ENCODE data around the gene DNAH2.

DNAH2 gene

GRCh38 chr17:7677388-7678067 is 40.0 kb upstream of the DNAH2 start:
- TF ChIP-seq TARDBP (IDR thresholded peaks at IDR 0.05): no peak
- TF ChIP-seq, protein P1, sequence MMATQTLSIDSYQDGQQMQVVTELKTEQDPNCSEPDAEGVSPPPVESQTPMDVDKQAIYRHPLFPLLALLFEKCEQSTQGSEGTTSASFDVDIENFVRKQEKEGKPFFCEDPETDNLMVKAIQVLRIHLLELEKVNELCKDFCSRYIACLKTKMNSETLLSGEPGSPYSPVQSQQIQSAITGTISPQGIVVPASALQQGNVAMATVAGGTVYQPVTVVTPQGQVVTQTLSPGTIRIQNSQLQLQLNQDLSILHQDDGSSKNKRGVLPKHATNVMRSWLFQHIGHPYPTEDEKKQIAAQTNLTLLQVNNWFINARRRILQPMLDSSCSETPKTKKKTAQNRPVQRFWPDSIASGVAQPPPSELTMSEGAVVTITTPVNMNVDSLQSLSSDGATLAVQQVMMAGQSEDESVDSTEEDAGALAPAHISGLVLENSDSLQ (IDR thresholded peaks at IDR 0.05): no peak
- no peak for TF ChIP-seq ELF4 (IDR thresholded peaks at IDR 0.05)
- no peak for TF ChIP-seq BHLHE40 (IDR thresholded peaks at IDR 0.05; ENCODE audit: borderline replicate concordance)
- no peak for TF ChIP-seq ZNF384 (IDR thresholded peaks at IDR 0.05)
- TF ChIP-seq SUZ12 (IDR thresholded peaks at IDR 0.05): no peak
- TF ChIP-seq FOXK2 (IDR thresholded peaks at IDR 0.05): no peak
- no peak for TF ChIP-seq LEF1 (IDR thresholded peaks at IDR 0.05; ENCODE audit: borderline replicate concordance)
- TF ChIP-seq CTBP1 (IDR thresholded peaks at IDR 0.05; ENCODE audit: borderline replicate concordance): no peak
- no peak for TF ChIP-seq L3MBTL2 (conservative IDR thresholded peaks at IDR 0.05)
- no peak for TF ChIP-seq FOXA1 (IDR thresholded peaks at IDR 0.05)
- TF ChIP-seq SP1 (IDR thresholded peaks at IDR 0.05): no peak
- no peak for TF ChIP-seq NFRKB (IDR thresholded peaks at IDR 0.05)
- TF ChIP-seq FOXM1 (IDR thresholded peaks at IDR 0.05; ENCODE audit: borderline replicate concordance): no peak
- no peak for TF ChIP-seq ARNT (IDR thresholded peaks at IDR 0.05)
- no peak for TF ChIP-seq HDGF (IDR thresholded peaks at IDR 0.05; ENCODE audit: borderline replicate concordance)
- ChIA-PET POLR2A (interaction anchor here (0.6 to 1.8 kb wide), 2 partner anchors 10 to 263 kb away, joined by 3 to 7 read pairs; partner anchors contain the start of genes TP53 and WRAP53), CTCF (no interaction called here)
- no peak for DNase-seq (ENCODE audit: extremely low spot score)

DNA sequence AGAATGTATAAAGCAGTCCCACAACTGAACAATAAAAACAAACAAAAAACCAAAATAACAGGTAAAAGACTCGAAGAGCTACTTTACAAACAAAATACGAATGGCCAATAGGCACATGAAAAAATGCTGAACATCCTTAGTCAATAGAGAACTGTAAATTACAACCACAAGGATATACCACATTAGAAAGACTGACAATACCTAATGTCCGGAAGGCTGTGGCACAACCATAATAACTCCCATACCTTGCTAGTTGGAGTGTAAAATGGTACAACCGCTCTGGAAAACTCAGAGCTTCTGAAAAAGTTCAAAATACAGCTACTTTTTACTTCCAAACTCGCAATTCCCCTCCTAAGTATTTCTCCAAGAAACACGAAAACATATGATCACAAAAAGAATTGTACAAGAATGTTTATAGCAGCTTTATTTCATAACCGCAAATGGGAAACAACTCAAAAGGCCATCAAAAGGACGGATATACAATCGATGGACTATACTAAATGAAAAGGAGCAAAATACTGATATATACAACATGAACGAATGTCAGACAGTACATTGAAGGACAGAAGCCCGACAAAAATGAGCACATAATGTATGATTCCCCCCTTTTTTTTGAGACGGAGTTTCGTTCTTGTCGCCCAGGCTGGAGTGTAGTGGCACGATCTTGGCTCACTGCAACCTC is 32.6 kb upstream of the DNAH2 start:
- CTCF ChIA-PET: interaction anchor here (0.5 kb wide), 1 partner anchor 105 kb away, joined by 4 read pairs; the partner anchor contains the start of gene CD68
- POLR2A ChIA-PET: interaction anchor here (1.7 to 7.9 kb wide), 7 partner anchors 14 to 281 kb away, joined by 4 to 236 read pairs (median 23); partner anchors contain the start of genes ATP1B2, MPDU1, SAT2 and SHBG
- no peak for TF ChIP-seq L3MBTL2 (conservative IDR thresholded peaks at IDR 0.05)

DNA sequence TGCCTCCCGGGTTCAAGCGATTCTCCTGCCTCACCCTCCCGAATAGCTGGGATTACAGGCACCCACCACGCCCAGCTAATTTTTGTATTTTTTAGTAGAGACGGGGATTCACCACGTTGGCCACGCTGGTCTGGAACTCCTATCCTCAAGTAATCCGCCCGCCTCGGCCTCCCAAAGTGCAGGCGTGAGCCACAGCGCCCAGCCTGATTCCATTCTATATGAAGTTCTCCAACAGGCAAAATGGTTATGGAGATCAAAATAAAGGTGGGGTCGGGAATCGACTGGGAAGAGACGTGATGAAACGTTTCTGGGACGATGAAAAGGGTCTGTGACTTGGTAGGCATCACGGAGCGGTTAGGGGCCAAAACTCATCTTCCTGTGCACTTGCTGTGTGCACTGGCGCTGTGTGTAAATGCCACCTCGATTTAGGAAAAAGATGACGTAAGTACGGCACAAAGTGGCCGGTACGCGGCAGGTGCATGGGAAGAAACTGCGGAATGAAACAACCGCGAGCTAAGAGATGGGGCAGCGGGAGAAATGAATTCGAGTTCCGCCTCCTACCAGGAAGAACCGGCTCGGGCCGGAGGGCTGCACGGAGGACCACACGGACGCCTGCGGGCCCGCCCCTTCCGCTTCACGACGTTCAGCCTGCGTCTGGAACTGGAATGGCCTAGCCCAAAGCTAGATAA is 31.9 kb upstream of the DNAH2 start:
- DNase-seq (ENCODE audit: extremely low spot score): peak; percentile 84
- POLR2A ChIA-PET: interaction anchor here (0.6 to 7.9 kb wide), 25 partner anchors 11 to 356 kb away, joined by 3 to 236 read pairs (median 10); partner anchors contain the start of genes ATP1B2, DNAH2, EFNB3 and FXR2
- CTCF ChIA-PET: interaction anchor here (0.5 to 6.0 kb wide), 4 partner anchors 13 to 52 kb away, joined by 3 to 81 read pairs (median 3); partner anchors contain the start of gene SHBG

More for the DNA sequence above, 32.6 kb upstream of the DNAH2 start:
- no peak for DNase-seq (ENCODE audit: extremely low spot score)

GRCh38 chr17:7686222-7687071 is 31.1 kb upstream of the DNAH2 start:
- DNase-seq (ENCODE audit: extremely low spot score): peak; percentile 72
- CTCF ChIA-PET: interaction anchor here (0.5 to 6.0 kb wide), 10 partner anchors 12 to 106 kb away, joined by 3 to 81 read pairs (median 4); partner anchors contain the start of genes DNAH2, EFNB3, SAT2 and SHBG
- POLR2A ChIA-PET: interaction anchor here (0.6 to 7.9 kb wide), 34 partner anchors 11 to 472 kb away, joined by 3 to 236 read pairs (median 8); partner anchors contain the start of genes ATP1B2, CD68, DNAH2 and EFNB3
- peak; percentile 19; the same call in 1 of the 2 replicates for TF ChIP-seq NFRKB (IDR thresholded peaks at IDR 0.05)
- TF ChIP-seq BHLHE40 (IDR thresholded peaks at IDR 0.05; ENCODE audit: borderline replicate concordance): peak; percentile 98
- TF ChIP-seq HDGF (IDR thresholded peaks at IDR 0.05; ENCODE audit: borderline replicate concordance): no peak
- TF ChIP-seq CTBP1 (IDR thresholded peaks at IDR 0.05; ENCODE audit: borderline replicate concordance): no peak
- peak; percentile 93 for TF ChIP-seq ELF4 (IDR thresholded peaks at IDR 0.05)
- TF ChIP-seq SP1 (IDR thresholded peaks at IDR 0.05): peak; percentile 4; the same call in 1 of the 2 replicates
- TF ChIP-seq ARNT (IDR thresholded peaks at IDR 0.05): no peak

More for the DNA sequence above, 31.9 kb upstream of the DNAH2 start:
- TF ChIP-seq, protein P1 (IDR thresholded peaks at IDR 0.05): no peak
- no peak for TF ChIP-seq ARNT (IDR thresholded peaks at IDR 0.05)
- 0 out of 2 replicates have a peak, but pooled peaks have one; percentile 21 for TF ChIP-seq CTBP1 (IDR thresholded peaks at IDR 0.05; ENCODE audit: borderline replicate concordance)
- peak; percentile 55 for TF ChIP-seq L3MBTL2 (conservative IDR thresholded peaks at IDR 0.05)
- no peak for TF ChIP-seq FOXM1 (IDR thresholded peaks at IDR 0.05; ENCODE audit: borderline replicate concordance)

GRCh38 chr17:7687072-7687907 is 30.3 kb upstream of the DNAH2 start, which contains the start of gene TP53:
TSS of gene TP53 (minus strand) at chr17:7687490. CDS start at chr17:7676594, 10,896 bp downstream.
- ChIA-PET POLR2A (interaction anchor here (0.6 to 7.9 kb wide), 42 partner anchors 9 to 473 kb away, joined by 3 to 236 read pairs (median 6); partner anchors contain the start of genes ATP1B2, CD68, DNAH2 and EFNB3), CTCF (interaction anchor here (0.5 to 6.0 kb wide), 19 partner anchors 14 to 640 kb away, joined by 3 to 81 read pairs (median 4); partner anchors contain the start of genes ATP1B2, DNAH2, EFNB3 and FXR2)
- TF ChIP-seq ARNT (IDR thresholded peaks at IDR 0.05): 0 out of 2 replicates have a peak, but pooled peaks have one; percentile 6
- TF ChIP-seq SP1 (IDR thresholded peaks at IDR 0.05): no peak
- peak; percentile 88 for TF ChIP-seq L3MBTL2 (conservative IDR thresholded peaks at IDR 0.05)
- no peak for TF ChIP-seq FOXA1 (IDR thresholded peaks at IDR 0.05)
- TF ChIP-seq HDGF (IDR thresholded peaks at IDR 0.05; ENCODE audit: borderline replicate concordance): no peak
- TF ChIP-seq NFRKB (IDR thresholded peaks at IDR 0.05): 0 out of 2 replicates have a peak, but pooled peaks have one; percentile 30
- no peak for TF ChIP-seq ZNF384 (IDR thresholded peaks at IDR 0.05)
- peak; percentile 79 for TF ChIP-seq ELF4 (IDR thresholded peaks at IDR 0.05)
- peak; percentile 79 for DNase-seq (ENCODE audit: extremely low spot score)

Measured in HEK293T (cell line).